ENCODE data around the gene ERCC3. TPM values are rescaled to one million over a fixed set of nuclear protein-coding genes. Genes with fewer than 3 reads are reported as not detected.
"Not testable (repeated sequence)": the region's sequence is repeated elsewhere in the genome, so short reads cannot be mapped to it uniquely, and the experiment has no call there.

Gene ERCC3
- total RNA-seq, 1 donor from 2014 or later: 50.9 TPM

- peak; percentile 98 for DNase-seq (ENCODE audit: low read depth)
Measured at GRCh38 chr2:127226520-127227263, 67.3 kb downstream of the ERCC3 start.

GRCh38 chr2:127226132-127226519, 67.8 kb downstream of the ERCC3 start:
- no peak for DNase-seq (ENCODE audit: low read depth)

- DNase-seq (ENCODE audit: low read depth): peak; percentile 59
Measured at GRCh38 chr2:127225186-127225960, 68.6 kb downstream of the ERCC3 start.

GRCh38 chr2:127224135-127224534, 69.8 kb downstream of the ERCC3 start:
- not testable (repeated sequence) for DNase-seq (ENCODE audit: low read depth)

GRCh38 chr2:127220768-127221527, 73.0 kb downstream of the ERCC3 start:
- peak; percentile 22 for DNase-seq (ENCODE audit: low read depth)

- DNase-seq (ENCODE audit: low read depth): peak; percentile 38
Measured at GRCh38 chr2:127220102-127220767, 73.7 kb downstream of the ERCC3 start, which contains the start of gene CYP27C1. TSS of gene CYP27C1 (minus strand) at chr2:127220299. CDS start at chr2:127220270, 29 bp downstream.

- DNase-seq (ENCODE audit: low read depth): no peak
Measured at GRCh38 chr2:127219171-127220070, 74.5 kb downstream of the ERCC3 start.

- DNase-seq (ENCODE audit: low read depth): no peak
Measured at GRCh38 chr2:127218812-127219170, 75.2 kb downstream of the ERCC3 start.

- peak; percentile 86 for DNase-seq (ENCODE audit: low read depth)
Measured at GRCh38 chr2:127217470-127218325, 76.2 kb downstream of the ERCC3 start.

- no peak for DNase-seq (ENCODE audit: low read depth)
Measured at GRCh38 chr2:127216593-127216992, 77.4 kb downstream of the ERCC3 start.

- no peak for DNase-seq (ENCODE audit: low read depth)
Measured at GRCh38 chr2:127216095-127216494, 77.8 kb downstream of the ERCC3 start.

- DNase-seq (ENCODE audit: low read depth): not testable (repeated sequence)
Measured at GRCh38 chr2:127214201-127214600, 79.7 kb downstream of the ERCC3 start.

- peak; percentile 40 for DNase-seq (ENCODE audit: low read depth)
Measured at GRCh38 chr2:127208313-127208712, 85.6 kb downstream of the ERCC3 start.

Other genes with a start within 250 kb of the ERCC3 start
- gene BIN1, start 187.0 kb downstream of the ERCC3 start, total RNA-seq: 88.0 and 201 TPM in 2 replicates
- 1.5 and 1.7 TPM in 2 replicates for gene CYP27C1, start 73.8 kb downstream of the ERCC3 start, total RNA-seq
- gene MAP3K2, start 93.8 kb upstream of the ERCC3 start, total RNA-seq: 29.7 and 49.2 TPM in 2 replicates
- gene PROC, start 124.3 kb upstream of the ERCC3 start, total RNA-seq: 0.25 TPM in 1 of 2 replicates, not detected in the other
- 46.5 and 71.3 TPM in 2 replicates for gene IWS1, start 232.3 kb upstream of the ERCC3 start, total RNA-seq
- gene MYO7B, start 241.5 kb upstream of the ERCC3 start, total RNA-seq: 0.17 and 0.25 TPM in 2 replicates

All from renal cortical epithelial cell (primary cell).